A549 (cell line): Measurements from ENCODE around the gene ADAMTS14. TPM values are rescaled to one million over a fixed set of nuclear protein-coding genes. Genes with fewer than 3 reads are reported as not detected.

ENCODE experiments used
- ATAC-seq, 2 experiments: fragments of 200-7000 bp in 1 of 2; fragments of >200 bp in 1 of 2; cut with Nextera tagmentation in 1 of 2; cut with Tn5 transposase in 1 of 2; 3 replicates each; pipeline versions ENCODE4 v1.8.0 to v1.9.1; 2018 to 2020; ENCODE audit warnings: mild to moderate bottlenecking in 1 of 2, moderate library complexity in 1 of 2
- CTCF ChIA-PET: fragments of 300-600 bp; sonication (Branson Sonifier 250); formaldehyde crosslinking; extraction: SDS; loops from one replicate; lab custom pipeline; 2021; ENCODE audit warnings: antibody characterized with exemption, inconsistent platforms; lab: Yijun Ruan, JAX
- POLR2A ChIA-PET: fragments of 350-600 bp; formaldehyde crosslinking; extraction: SDS; loops from one replicate; lab custom pipeline; 2021; ENCODE audit warnings: antibody characterized with exemption, inconsistent platforms; lab: Yijun Ruan, JAX
- DNase-seq, 2 experiments: peaks; one replicate each; pipeline versions ENCODE4 v3.0.0 to v3.0.0-alpha.2; 2011 to 2016; ENCODE audit warnings: low read depth in 1 of 2, low spot score in 1 of 2
- FAIRE-seq: peaks from 2 replicates; lab custom pipeline; 2011; peaks lifted over from hg19 to GRCh38; lab: Jason Lieb, UNC
- H3K27ac ChIP-seq, 2 experiments: fragments of >200 bp; sonication (Bioruptor Twin); formaldehyde crosslinking; 3 replicates each; pipeline ENCODE4 v1.5.1; 2016 to 2017
- H3K4me1 ChIP-seq: fragments of >200 bp; sonication (Bioruptor Twin); formaldehyde crosslinking; 3 replicates; pipeline ENCODE4 v1.6.1; 2016
- H3K4me2 ChIP-seq: fragments of >200 bp; sonication (Bioruptor Twin); formaldehyde crosslinking; 3 replicates; pipeline ENCODE4 v1.6.1; 2016
- H3K4me3 ChIP-seq: fragments of >200 bp; sonication (Bioruptor Twin); formaldehyde crosslinking; 3 replicates; pipeline ENCODE4 v1.5.1; 2016
- H3K9me3 ChIP-seq: fragments of >200 bp; sonication (Bioruptor Twin); formaldehyde crosslinking; 3 replicates; pipeline ENCODE4 v1.6.1; 2016
- ATOH8 ChIP-seq: fragments of 250-450 bp; sonication (Bioruptor Pico); IDR thresholded peaks from 2 replicates; pipeline ENCODE4 v1.5.0; 2020; ENCODE audit warnings: low read depth, mild to moderate bottlenecking, moderate library complexity
- BCL3 ChIP-seq: fragments of >200 bp; sonication (Bioruptor Twin); formaldehyde crosslinking; IDR thresholded peaks from 3 replicates; pipeline ENCODE4 v1.6.1; 2016
- BHLHE40 ChIP-seq: IDR thresholded peaks from 2 replicates; pipeline ENCODE4 v1.6.1; 2012; ENCODE audit warnings: low read depth, low read length, inconsistent platforms
- CBX2 ChIP-seq: fragments of 200-600 bp; sonication (generic); IDR thresholded peaks from 2 replicates; pipeline ENCODE4 v1.6.1; 2016; ENCODE audit warnings: low read depth, mild to moderate bottlenecking, borderline replicate concordance
- E2F6 ChIP-seq: IDR thresholded peaks from 2 replicates; pipeline ENCODE4 v1.6.1; 2012; ENCODE audit warnings: low read depth, borderline replicate concordance
- EHMT2 ChIP-seq: fragments of 200-600 bp; sonication (generic); IDR thresholded peaks from 2 replicates; pipeline ENCODE4 v1.6.1; 2016; ENCODE audit warnings: antibody characterized with exemption, low read depth, mild to moderate bottlenecking, moderate library complexity
- GATA3 ChIP-seq: IDR thresholded peaks from 2 replicates; pipeline ENCODE4 v1.6.1; 2012; ENCODE audit warnings: borderline replicate concordance
- HDAC2 ChIP-seq: fragments of 200-600 bp; sonication (generic); IDR thresholded peaks from 2 replicates; pipeline ENCODE4 v1.6.1; 2016
- HEYL ChIP-seq: fragments of 250-450 bp; sonication (Bioruptor Pico); IDR thresholded peaks from 2 replicates; pipeline ENCODE4 v1.8.0; 2021; ENCODE audit warnings: mild to moderate bottlenecking, moderate library complexity
- HOXB13 ChIP-seq: fragments of 250-450 bp; sonication (Bioruptor Pico); IDR thresholded peaks from 2 replicates; pipeline ENCODE4 v1.5.0; 2020; ENCODE audit warnings: low read depth, mild to moderate bottlenecking, moderate library complexity
- KDM1A ChIP-seq: fragments of 200-600 bp; sonication (generic); IDR thresholded peaks from 2 replicates; pipeline ENCODE4 v1.6.1; 2016; ENCODE audit warnings: low read depth, mild to moderate bottlenecking
- POLR2A ChIP-seq: IDR thresholded peaks from 2 replicates; pipeline ENCODE4 v1.6.1; 2012; ENCODE audit warnings: mild to moderate bottlenecking, low read length
- RCOR1 ChIP-seq: fragments of 150-350 bp; IDR thresholded peaks from 2 replicates; pipeline ENCODE4 v1.6.1; 2014; ENCODE audit warnings: antibody characterized with exemption, low read length, low read depth
- TFCP2L1 ChIP-seq: fragments of 250-450 bp; sonication (Bioruptor Pico); IDR thresholded peaks from 2 replicates; pipeline ENCODE4 v1.5.0; 2021; ENCODE audit warnings: mild to moderate bottlenecking
- ZC3H11A ChIP-seq: fragments of 450-650 bp; IDR thresholded peaks from 2 replicates; pipeline ENCODE4 v1.6.1; 2014; ENCODE audit warnings: antibody characterized with exemption, mild to moderate bottlenecking
- ZNF302 ChIP-seq: fragments of 250-450 bp; sonication (Bioruptor Pico); IDR thresholded peaks from 2 replicates; pipeline ENCODE4 v1.9.0; 2021; ENCODE audit warnings: inconsistent platforms, mild to moderate bottlenecking, moderate library complexity
- WGBS: methylation state at CpG from one replicate; pipeline ENCODE4 v1.1.6; 2017; ENCODE audit errors: missing lambda C conversion rate; 5-methylcytosine and 5-hydroxymethylcytosine counted together
- polyA plus RNA-seq, 4 experiments: library from polyadenylated mRNA; depleted of rRNA in 3 of 4; stranded (reverse); fragments of >200 nt; fragmentation: RNase III in 1 of 4; extraction: RNeasy Plus Mini Kit Qiagen cat#74134 plus additional on column Dnase treatment in 1 of 4; gene quantifications; 2 replicates in 3 of 4; 3 replicates in 1 of 4; pipeline ENCODE4 v1.2.3, GENCODE V29; 2011 to 2017

ADAMTS14 gene
- polyA plus RNA-seq, 2 of the 4 experiments (the other 2 are of a cell fraction), result 0.03 TPM; not detected in 1

- CTCF ChIA-PET, result interaction anchor here (0.6 kb wide), 1 partner anchor 676 kb away, joined by 3 read pairs; no protein-coding TSS in a partner anchor
- Histone ChIP-seq H3K4me2 (no peak overlapping the region), H3K4me1 (no peaks in the 10 kb centered on the region), H3K9me3 (no peaks in the 10 kb centered on the region), H3K27ac (no peak overlapping the region), H3K4me3 (no peak overlapping the region)
- POLR2A ChIA-PET, result no interaction called here
- ATAC-seq (peak in 1 of 2 experiments; percentile 37; a peak in 2 of 6 replicates), DNase-seq (no peak), FAIRE-seq (no peak)
- 39% methylated on average over 6 of the region's 6 CpGs for WGBS
- TF ChIP-seq HEYL (CRISPR knock-in tag) (no peak), E2F6 (no peak), TFCP2L1 (CRISPR knock-in tag) (no peak), HDAC2 (no peak), ZC3H11A (no peak)
These were observed 19.3 kb downstream of the ADAMTS14 start for GRCh38 chr10:70691611-70692010.

- CTCF ChIA-PET, result no interaction called here
These were observed 19.8 kb downstream of the ADAMTS14 start for GRCh38 chr10:70692043-70692603.

GRCh38 chr10:70693619-70694335 lies 21.5 kb downstream of the ADAMTS14 start:
- CTCF ChIA-PET, result interaction anchor here (0.8 to 1.1 kb wide), 2 partner anchors 12 to 31 kb away, joined by 3 read pairs; no protein-coding TSS in a partner anchor
- 49% methylated on average over 19 of the region's 19 CpGs for WGBS
- TF ChIP-seq HOXB13 (CRISPR knock-in tag), result no peak
- no peaks in the 10 kb centered on the region for H3K4me1 ChIP-seq
- POLR2A ChIA-PET, result no interaction called here
- no peaks in the 10 kb centered on the region for H3K9me3 ChIP-seq
- no peak for ATAC-seq
- H3K27ac ChIP-seq, result no peak overlapping the region
- no peak for DNase-seq
- FAIRE-seq, result no peak
- H3K4me2 ChIP-seq, result no peak overlapping the region
- no peak overlapping the region for H3K4me3 ChIP-seq

More at GRCh38 chr10:70692043-70692603, 19.8 kb downstream of the ADAMTS14 start:
- 40% methylated on average over 9 of the region's 9 CpGs for whole genome bisulfite sequencing
- Histone ChIP-seq H3K4me1 (no peaks in the 10 kb centered on the region), H3K4me3 (no peak overlapping the region), H3K27ac (no peak overlapping the region), H3K9me3 (no peaks in the 10 kb centered on the region)
- FAIRE-seq, result no peak
- DNase-seq, result no peak
- POLR2A ChIA-PET, result no interaction called here
- no peak for TF ChIP-seq KDM1A
- TF ChIP-seq POLR2A, result no peak
- no peak for TF ChIP-seq ZNF302 (CRISPR knock-in tag)
- no peak for TF ChIP-seq HDAC2
- TF ChIP-seq BCL3, result no peak
- TF ChIP-seq BHLHE40, result no peak
- no peak for TF ChIP-seq EHMT2
- no peak for TF ChIP-seq CBX2
- no peak for TF ChIP-seq RCOR1
- no peak for TF ChIP-seq GATA3
- no peak for TF ChIP-seq TFCP2L1 (CRISPR knock-in tag)
- TF ChIP-seq ATOH8, result no peak
- TF ChIP-seq, all 56 proteins: peak for 0
- peak in 1 of 2 experiments; percentile 30; a peak in 1 of 6 replicates for ATAC-seq
- H3K4me2 ChIP-seq, result no peak overlapping the region
